ENCODE data around the gene COL1A1. TPM values are rescaled to one million over a fixed set of nuclear protein-coding genes. Genes with fewer than 3 reads are reported as not detected.

Gene COL1A1
- polyA plus RNA-seq, 1 donor (not counting 4 experiments of a cell fraction or from before 2014, with no cell fraction given) = 0.55 TPM

GRCh38 chr17:50174444-50174843, 27.0 kb downstream of the COL1A1 start:
- H2AFZ ChIP-seq (ENCODE audit: control insufficient read depth, low read length) = no peak overlapping the region
- no peaks in the 10 kb centered on the region for H3K27me3 ChIP-seq (ENCODE audit: control insufficient read depth, extremely low read depth, insufficient read depth, low read length)
- no peak overlapping the region for H3K9ac ChIP-seq (ENCODE audit: control insufficient read depth, extremely low read depth, insufficient read depth, low read length)
- no peaks in the 10 kb centered on the region for H4K20me1 ChIP-seq (ENCODE audit: control insufficient read depth, extremely low read depth, insufficient read depth, low read length)
- FAIRE-seq = no peak
- H3K4me3 ChIP-seq (ENCODE audit: control insufficient read depth in 2 of 3, extremely low read depth in 1 of 3, insufficient read depth in 2 of 3, low read depth in 1 of 3, low read length in 3 of 3) = no peak overlapping the region
- dilution Hi-C loops (cut with MboI; ENCODE audit: extremely low pct_ligation_motif_present, low sequenced_read_pairs) = no loop called here
- no peaks in the 10 kb centered on the region for H3K9me3 ChIP-seq (ENCODE audit: control insufficient read depth, low read depth, low read length)
- H3K36me3 ChIP-seq (ENCODE audit: control insufficient read depth in 2 of 2, extremely low read depth in 1 of 2, insufficient read depth in 2 of 2, low read length in 2 of 2) = no peaks in the 10 kb centered on the region
- H3K27ac ChIP-seq (ENCODE audit: control insufficient read depth, insufficient read depth, low read length) = no peak overlapping the region
- no peak for DNase-seq (ENCODE audit: low read depth, low spot score)
- no peaks in the 10 kb centered on the region for H3K9me1 ChIP-seq (ENCODE audit: control insufficient read depth, extremely low read depth, insufficient read depth, low read length)
- no peak overlapping the region for H3K4me2 ChIP-seq (ENCODE audit: control insufficient read depth, extremely low read depth, insufficient read depth, low read depth, low read length)
- H3K79me2 ChIP-seq (ENCODE audit: control insufficient read depth, insufficient read depth, low read length) = no peaks in the 10 kb centered on the region
- peaks cover 20% of the 10 kb centered on the region for H3K4me1 ChIP-seq (ENCODE audit: control insufficient read depth, extremely low read depth, insufficient read depth, low read length)
- TF ChIP-seq CTCF (optimal IDR thresholded peaks at IDR 0.05 in 1 of 3, IDR thresholded peaks at IDR 0.05 in 1 of 3, conservative IDR thresholded peaks at IDR 0.05 in 1 of 3; ENCODE audit: extremely low read depth in 1 of 3, insufficient read depth in 2 of 3, low read length in 3 of 3) (no peak), EZH2 (IDR thresholded peaks at IDR 0.05; ENCODE audit: low read length) (no peak)

- FAIRE-seq (no peak), DNase-seq (ENCODE audit: low read depth, low spot score) (no peak)
- Histone ChIP-seq H3K4me2 (ENCODE audit: control insufficient read depth, extremely low read depth, insufficient read depth, low read depth, low read length) (no peak overlapping the region), H3K9me1 (ENCODE audit: control insufficient read depth, extremely low read depth, insufficient read depth, low read length) (no peaks in the 10 kb centered on the region), H4K20me1 (ENCODE audit: control insufficient read depth, extremely low read depth, insufficient read depth, low read length) (no peaks in the 10 kb centered on the region), H3K4me1 (ENCODE audit: control insufficient read depth, extremely low read depth, insufficient read depth, low read length) (peaks cover 12% of the 10 kb centered on the region), H2AFZ (ENCODE audit: control insufficient read depth, low read length) (no peak overlapping the region), H3K27ac (ENCODE audit: control insufficient read depth, insufficient read depth, low read length) (no peak overlapping the region), H3K4me3 (ENCODE audit: control insufficient read depth in 2 of 3, extremely low read depth in 1 of 3, insufficient read depth in 2 of 3, low read depth in 1 of 3, low read length in 3 of 3) (no peak overlapping the region), H3K79me2 (ENCODE audit: control insufficient read depth, insufficient read depth, low read length) (no peaks in the 10 kb centered on the region), H3K36me3 (ENCODE audit: control insufficient read depth in 2 of 2, extremely low read depth in 1 of 2, insufficient read depth in 2 of 2, low read length in 2 of 2) (no peaks in the 10 kb centered on the region), H3K9ac (ENCODE audit: control insufficient read depth, extremely low read depth, insufficient read depth, low read length) (no peak overlapping the region), H3K27me3 (ENCODE audit: control insufficient read depth, extremely low read depth, insufficient read depth, low read length) (no peaks in the 10 kb centered on the region), H3K9me3 (ENCODE audit: control insufficient read depth, low read depth, low read length) (no peaks in the 10 kb centered on the region)
- dilution Hi-C loops (cut with MboI; ENCODE audit: extremely low pct_ligation_motif_present, low sequenced_read_pairs) = no loop called here
- TF ChIP-seq EZH2 (IDR thresholded peaks at IDR 0.05; ENCODE audit: low read length) (no peak), CTCF (optimal IDR thresholded peaks at IDR 0.05 in 1 of 3, IDR thresholded peaks at IDR 0.05 in 1 of 3, conservative IDR thresholded peaks at IDR 0.05 in 1 of 3; ENCODE audit: extremely low read depth in 1 of 3, insufficient read depth in 2 of 3, low read length in 3 of 3) (no peak)
Observed at GRCh38 chr17:50173335-50173941, 28.0 kb downstream of the COL1A1 start.

Data from keratinocyte (primary cell).